Uterus (tissue), 2 donors: ENCODE measurements around the gene NOP53.
"Not testable (repeated sequence)": the region's sequence is repeated elsewhere in the genome, so short reads cannot be mapped to it uniquely, and the experiment has no call there.

Source experiments
- CTCF ChIP-seq, 4 experiments: fragments of 200-600 bp in 2 of 4; fragments of 450-650 bp in 2 of 4; sonication (generic) in 2 of 4; IDR thresholded peaks; one replicate each; pipeline ENCODE4 v1.5.1; 2016 to 2019; ENCODE audit warnings: antibody characterized with exemption in 4 of 4, mild to moderate bottlenecking in 2 of 4, moderate library complexity in 1 of 4
- POLR2A ChIP-seq, 2 donors: fragments of 450-650 bp; IDR thresholded peaks; one replicate each; pipeline ENCODE4 v1.6.1; 2016; ENCODE audit warnings: antibody characterized with exemption in 2 of 2, mild to moderate bottlenecking in 1 of 2, moderate library complexity in 1 of 2

GRCh38 chr19:47787307-47787706, 42.0 kb downstream of the NOP53 start:
- TF ChIP-seq POLR2A, CTCF (IDR thresholded peaks at IDR 0.05): not testable (repeated sequence)
